Activated T-cell treated with anti-CD3 and anti-CD28 coated beads, Interleukin-2, amount 50 U/mL, for 4 hours (primary cell): ENCODE results near the gene CHTF18. TPM values are rescaled to one million over a fixed set of nuclear protein-coding genes. Genes with fewer than 3 reads are reported as not detected.
"Not testable (repeated sequence)": the region's sequence is repeated elsewhere in the genome, so short reads cannot be mapped to it uniquely, and the experiment has no call there.

Source experiments
- ATAC-seq, 2 donors: fragments of 200-7000 bp; cut with Tn5 transposase; one replicate each; pipeline ENCODE4 v1.10.0; 2021
- DNase-seq: peaks from one replicate; pipeline ENCODE4 v3.0.0-alpha.2; 2020
- H3K27me3 Mint-ChIP-seq: one replicate; pipeline ENCODE4 v1.8.0; 2021; ENCODE audit warnings: low read depth, mixed read lengths
- H3K36me3 Mint-ChIP-seq: one replicate; pipeline ENCODE4 v1.8.0; 2022; ENCODE audit warnings: mixed read lengths; ENCODE audit not compliant: insufficient read depth
- H3K4me1 Mint-ChIP-seq: one replicate; pipeline ENCODE4 v1.8.0; 2021; ENCODE audit warnings: low read depth, mixed read lengths
- H3K4me3 Mint-ChIP-seq: one replicate; pipeline ENCODE4 v1.8.0; 2021; ENCODE audit warnings: mild to moderate bottlenecking, moderate library complexity, mixed read lengths
- H3K9me3 Mint-ChIP-seq: one replicate; pipeline ENCODE4 v1.8.0; 2021; ENCODE audit warnings: mixed read lengths
- total RNA-seq, 3 donors: library from RNA; stranded (reverse); gene quantifications; one replicate each; pipeline ENCODE4 v1.2.1, GENCODE V29; 2021

The CHTF18 gene
- total RNA-seq, 3 donors from 2014 or later = 138 to 171 (median 161) TPM

- Mint-ChIP-seq H3K36me3 (no peaks in the 10 kb centered on the region), H3K4me1 (peaks cover 6% of the 10 kb centered on the region), H3K9me3 (no peaks in the 10 kb centered on the region), H3K4me3 (no peak overlapping the region), H3K27me3 (peaks cover 27% of the 10 kb centered on the region)
- no peak for DNase-seq
- ATAC-seq = no peak
Measured at GRCh38 chr16:824601-825000, 36.2 kb downstream of the CHTF18 start.

GRCh38 chr16:825341-826061, 37.1 kb downstream of the CHTF18 start:
- H3K36me3 Mint-ChIP-seq = no peaks in the 10 kb centered on the region
- ATAC-seq (no peak), DNase-seq (no peak)
- H3K4me1 Mint-ChIP-seq = no peaks in the 10 kb centered on the region
- H3K4me3 Mint-ChIP-seq = no peak overlapping the region
- no peaks in the 10 kb centered on the region for H3K9me3 Mint-ChIP-seq
- peaks cover 34% of the 10 kb centered on the region for H3K27me3 Mint-ChIP-seq

- Mint-ChIP-seq H3K4me3 (no peak overlapping the region), H3K9me3 (no peaks in the 10 kb centered on the region), H3K4me1 (no peaks in the 10 kb centered on the region), H3K27me3 (peaks cover 24% of the 10 kb centered on the region), H3K36me3 (no peaks in the 10 kb centered on the region)
- no peak for DNase-seq
- ATAC-seq = no peak
Measured at GRCh38 chr16:827513-827912, 39.1 kb downstream of the CHTF18 start.

- Mint-ChIP-seq H3K9me3 (no peaks in the 10 kb centered on the region), H3K4me3 (no peak overlapping the region), H3K4me1 (no peaks in the 10 kb centered on the region), H3K36me3 (no peaks in the 10 kb centered on the region), H3K27me3 (peaks cover 17% of the 10 kb centered on the region)
- no peak for DNase-seq
- ATAC-seq = no peak
Measured at GRCh38 chr16:828891-829290, 40.5 kb downstream of the CHTF18 start.

GRCh38 chr16:830107-830870, 41.9 kb downstream of the CHTF18 start:
- H3K27me3 Mint-ChIP-seq = peaks cover 17% of the 10 kb centered on the region
- no peaks in the 10 kb centered on the region for H3K4me1 Mint-ChIP-seq
- no peak overlapping the region for H3K4me3 Mint-ChIP-seq
- no peaks in the 10 kb centered on the region for H3K36me3 Mint-ChIP-seq
- DNase-seq = no peak
- ATAC-seq = no peak
- H3K9me3 Mint-ChIP-seq = no peaks in the 10 kb centered on the region

GRCh38 chr16:830871-831570, 42.6 kb downstream of the CHTF18 start:
- Mint-ChIP-seq H3K4me3 (no peak overlapping the region), H3K27me3 (peaks cover 11% of the 10 kb centered on the region), H3K9me3 (no peaks in the 10 kb centered on the region), H3K36me3 (no peaks in the 10 kb centered on the region), H3K4me1 (no peaks in the 10 kb centered on the region)
- ATAC-seq = no peak
- DNase-seq = no peak

GRCh38 chr16:831571-832413, 43.4 kb downstream of the CHTF18 start:
- no peak for ATAC-seq
- Mint-ChIP-seq H3K4me1 (no peaks in the 10 kb centered on the region), H3K9me3 (peaks cover 6% of the 10 kb centered on the region), H3K4me3 (no peak overlapping the region), H3K27me3 (peaks cover 11% of the 10 kb centered on the region), H3K36me3 (no peaks in the 10 kb centered on the region)
- DNase-seq = no peak

- no peaks in the 10 kb centered on the region for H3K36me3 Mint-ChIP-seq
- no peak overlapping the region for H3K4me3 Mint-ChIP-seq
- ATAC-seq = no peak
- H3K4me1 Mint-ChIP-seq = no peaks in the 10 kb centered on the region
- no peak for DNase-seq
- H3K9me3 Mint-ChIP-seq = peaks cover 6% of the 10 kb centered on the region
- H3K27me3 Mint-ChIP-seq = peaks cover 11% of the 10 kb centered on the region
Measured at GRCh38 chr16:832652-833336, 44.4 kb downstream of the CHTF18 start.

GRCh38 chr16:833411-833810, 45.0 kb downstream of the CHTF18 start:
- Mint-ChIP-seq H3K27me3 (peaks cover 11% of the 10 kb centered on the region), H3K4me1 (no peaks in the 10 kb centered on the region), H3K9me3 (peaks cover 6% of the 10 kb centered on the region), H3K4me3 (no peak overlapping the region), H3K36me3 (no peaks in the 10 kb centered on the region)
- no peak for ATAC-seq
- DNase-seq = no peak

GRCh38 chr16:835373-835772, 47.0 kb downstream of the CHTF18 start:
- no peaks in the 10 kb centered on the region for H3K4me1 Mint-ChIP-seq

GRCh38 chr16:836221-836620, 47.8 kb downstream of the CHTF18 start:
- Mint-ChIP-seq H3K27me3 (no peaks in the 10 kb centered on the region), H3K4me3 (no peak overlapping the region), H3K36me3 (no peaks in the 10 kb centered on the region), H3K9me3 (peaks cover 6% of the 10 kb centered on the region), H3K4me1 (no peaks in the 10 kb centered on the region)
- DNase-seq = no peak
- no peak for ATAC-seq

More at GRCh38 chr16:835373-835772, 47.0 kb downstream of the CHTF18 start:
- no peak for DNase-seq
- peaks cover 6% of the 10 kb centered on the region for H3K9me3 Mint-ChIP-seq
- ATAC-seq = no peak
- H3K36me3 Mint-ChIP-seq = no peaks in the 10 kb centered on the region
- peaks cover under 1% of the 10 kb centered on the region for H3K27me3 Mint-ChIP-seq
- no peak overlapping the region for H3K4me3 Mint-ChIP-seq

GRCh38 chr16:836822-837221, 48.4 kb downstream of the CHTF18 start:
- H3K27me3 Mint-ChIP-seq, H3K36me3 Mint-ChIP-seq, ATAC-seq, H3K4me3 Mint-ChIP-seq, H3K4me1 Mint-ChIP-seq, H3K9me3 Mint-ChIP-seq, DNase-seq: not testable (repeated sequence)

- H3K4me3 Mint-ChIP-seq = no peak overlapping the region
Measured at GRCh38 chr16:838741-839140, 50.3 kb downstream of the CHTF18 start.

More at GRCh38 chr16:838741-839140, 50.3 kb downstream of the CHTF18 start:
- Mint-ChIP-seq H3K27me3 (no peaks in the 10 kb centered on the region), H3K9me3 (peaks cover 6% of the 10 kb centered on the region), H3K4me1 (no peaks in the 10 kb centered on the region), H3K36me3 (no peaks in the 10 kb centered on the region)
- no peak for ATAC-seq
- DNase-seq = no peak
